ENCODE results near the gene PCCA.

PCCA gene

GRCh38 chr13:100440751-100441425 is 352.0 kb downstream of the PCCA start:
- Histone ChIP-seq H3K4me3 (ENCODE audit: low read depth, low read length) (no peak overlapping the region), H3K9ac (ENCODE audit: low read depth, low read length) (no peak overlapping the region; the same call in 1 of the 2 replicates), H3K4me1 (ENCODE audit: control insufficient read depth, insufficient read depth, low read length) (peaks cover 35% of the 10 kb centered on the region), H3K9me3 (ENCODE audit: control insufficient read depth, insufficient read depth, low read length) (no peaks in the 10 kb centered on the region), H3K27ac (ENCODE audit: low read depth, low read length) (peak overlapping the region; percentile 64), H3K36me3 (ENCODE audit: control insufficient read depth, insufficient read depth, low read length) (no peaks in the 10 kb centered on the region), H3K27me3 (ENCODE audit: control insufficient read depth, insufficient read depth, low read length) (no peaks in the 10 kb centered on the region)

- Histone ChIP-seq H3K4me3 (ENCODE audit: low read depth, low read length) (no peak overlapping the region), H3K27ac (ENCODE audit: low read depth, low read length) (no peak overlapping the region), H3K36me3 (ENCODE audit: control insufficient read depth, insufficient read depth, low read length) (no peaks in the 10 kb centered on the region), H3K9me3 (ENCODE audit: control insufficient read depth, insufficient read depth, low read length) (no peaks in the 10 kb centered on the region), H3K27me3 (ENCODE audit: control insufficient read depth, insufficient read depth, low read length) (no peaks in the 10 kb centered on the region), H3K4me1 (ENCODE audit: control insufficient read depth, insufficient read depth, low read length) (peaks cover 35% of the 10 kb centered on the region), H3K9ac (ENCODE audit: low read depth, low read length) (no peak overlapping the region)
These were observed 353.4 kb downstream of the PCCA start for GRCh38 chr13:100442095-100442832.

DNA sequence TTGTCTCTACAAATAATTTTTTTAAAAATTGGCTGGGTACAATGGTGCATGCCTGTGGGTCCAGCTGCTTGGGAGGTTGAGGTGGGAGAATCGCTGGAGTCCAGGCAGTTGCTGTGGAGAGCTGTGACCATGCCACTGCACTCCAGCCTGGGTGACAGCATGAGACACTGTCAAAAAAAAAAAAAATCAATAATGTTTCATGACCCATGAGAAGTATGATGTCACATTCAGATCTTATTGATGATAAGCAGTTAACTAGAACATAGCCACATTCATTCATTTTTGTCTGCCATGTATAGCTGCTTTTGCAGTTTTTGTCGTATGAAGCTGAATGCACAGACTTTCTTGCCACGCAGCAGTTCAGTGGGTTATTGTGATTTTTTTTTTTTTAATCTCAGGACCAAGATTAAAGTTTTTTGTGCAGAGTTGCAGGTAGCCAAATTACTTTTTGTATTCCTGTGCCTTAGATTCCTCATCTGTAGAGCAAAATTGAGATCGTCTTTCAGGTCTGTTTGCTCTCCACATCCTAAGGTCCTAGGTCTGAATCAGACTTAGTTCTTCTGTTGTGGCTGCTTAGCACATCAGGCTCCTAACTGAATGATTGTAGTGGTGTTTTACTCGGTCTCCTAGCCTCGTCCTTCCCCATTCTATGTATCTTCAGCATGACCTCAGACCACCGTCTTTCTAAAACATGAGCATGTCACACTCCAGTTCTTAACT is 354.5 kb downstream of the PCCA start:
- H3K9ac ChIP-seq (ENCODE audit: low read depth, low read length), result no peak overlapping the region
- H3K4me1 ChIP-seq (ENCODE audit: control insufficient read depth, insufficient read depth, low read length), result peaks cover 32% of the 10 kb centered on the region
- no peaks in the 10 kb centered on the region for H3K36me3 ChIP-seq (ENCODE audit: control insufficient read depth, insufficient read depth, low read length)
- no peak overlapping the region for H3K4me3 ChIP-seq (ENCODE audit: low read depth, low read length)
- no peak overlapping the region for H3K27ac ChIP-seq (ENCODE audit: low read depth, low read length)
- no peaks in the 10 kb centered on the region for H3K27me3 ChIP-seq (ENCODE audit: control insufficient read depth, insufficient read depth, low read length)
- H3K9me3 ChIP-seq (ENCODE audit: control insufficient read depth, insufficient read depth, low read length), result no peaks in the 10 kb centered on the region

DNA sequence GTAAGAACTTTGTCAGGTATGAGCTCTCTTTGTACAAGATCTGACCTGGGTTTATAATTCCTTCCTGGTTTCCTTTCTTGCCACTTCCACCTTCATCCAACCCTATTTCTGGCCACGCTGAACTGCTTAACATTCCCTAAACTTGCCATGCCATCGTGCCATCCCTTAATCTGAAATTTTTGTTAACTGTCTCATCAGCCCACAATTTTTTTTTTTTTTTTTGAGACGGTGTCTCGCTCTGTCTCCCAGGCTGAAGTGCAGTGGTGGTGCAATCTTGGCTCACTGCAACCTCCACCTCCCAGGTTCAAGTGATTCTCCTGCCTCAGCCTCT is 355.1 kb downstream of the PCCA start:
- no peak overlapping the region for H3K27ac ChIP-seq (ENCODE audit: low read depth, low read length)
- no peak overlapping the region for H3K4me3 ChIP-seq (ENCODE audit: low read depth, low read length)
- no peaks in the 10 kb centered on the region for H3K36me3 ChIP-seq (ENCODE audit: control insufficient read depth, insufficient read depth, low read length)
- no peaks in the 10 kb centered on the region for H3K9me3 ChIP-seq (ENCODE audit: control insufficient read depth, insufficient read depth, low read length)
- peaks cover 27% of the 10 kb centered on the region for H3K4me1 ChIP-seq (ENCODE audit: control insufficient read depth, insufficient read depth, low read length)
- no peaks in the 10 kb centered on the region for H3K27me3 ChIP-seq (ENCODE audit: control insufficient read depth, insufficient read depth, low read length)
- H3K9ac ChIP-seq (ENCODE audit: low read depth, low read length), result no peak overlapping the region

GRCh38 chr13:100447831-100448230 is 358.9 kb downstream of the PCCA start:
- Histone ChIP-seq H3K4me1 (ENCODE audit: control insufficient read depth, insufficient read depth, low read length) (no peaks in the 10 kb centered on the region), H3K27ac (ENCODE audit: low read depth, low read length) (no peak overlapping the region), H3K9ac (ENCODE audit: low read depth, low read length) (no peak overlapping the region), H3K9me3 (ENCODE audit: control insufficient read depth, insufficient read depth, low read length) (no peaks in the 10 kb centered on the region), H3K36me3 (ENCODE audit: control insufficient read depth, insufficient read depth, low read length) (0 out of 2 replicates have a peak, but pooled peaks cover 2% of the 10 kb centered on the region), H3K27me3 (ENCODE audit: control insufficient read depth, insufficient read depth, low read length) (no peaks in the 10 kb centered on the region), H3K4me3 (ENCODE audit: low read depth, low read length) (no peak overlapping the region)

DNA sequence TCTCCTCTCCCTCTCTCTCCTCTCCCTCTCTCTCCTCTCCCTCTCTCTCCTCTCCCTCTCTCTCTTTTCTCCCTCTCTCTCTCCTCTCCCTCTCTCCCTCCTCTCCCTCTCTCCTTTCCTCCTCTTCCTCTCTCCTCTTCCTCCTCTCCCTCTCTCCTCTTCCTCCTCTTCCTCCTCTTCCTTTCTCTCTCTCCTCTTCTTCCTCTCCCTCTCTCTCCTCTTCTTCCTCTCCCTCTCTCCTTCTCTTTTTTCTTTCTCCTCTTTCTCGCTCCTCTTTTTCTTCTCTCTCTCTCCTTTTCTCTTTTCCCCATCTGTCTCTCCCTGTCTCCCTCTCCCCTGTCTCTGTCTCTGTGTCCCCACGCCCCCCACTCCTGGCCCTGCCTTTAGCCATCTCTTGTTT is 363.0 kb downstream of the PCCA start:
- Histone ChIP-seq H3K4me1 (ENCODE audit: control insufficient read depth, insufficient read depth, low read length) (no peaks in the 10 kb centered on the region), H3K27ac (ENCODE audit: low read depth, low read length) (no peak overlapping the region), H3K36me3 (ENCODE audit: control insufficient read depth, insufficient read depth, low read length) (0 out of 2 replicates have a peak, but pooled peaks cover 2% of the 10 kb centered on the region), H3K9ac (ENCODE audit: low read depth, low read length) (no peak overlapping the region), H3K4me3 (ENCODE audit: low read depth, low read length) (no peak overlapping the region), H3K27me3 (ENCODE audit: control insufficient read depth, insufficient read depth, low read length) (no peaks in the 10 kb centered on the region), H3K9me3 (ENCODE audit: control insufficient read depth, insufficient read depth, low read length) (no peaks in the 10 kb centered on the region)

- H3K27me3 ChIP-seq (ENCODE audit: control insufficient read depth, insufficient read depth, low read length), result no peaks in the 10 kb centered on the region
- no peak overlapping the region for H3K27ac ChIP-seq (ENCODE audit: low read depth, low read length)
- H3K9me3 ChIP-seq (ENCODE audit: control insufficient read depth, insufficient read depth, low read length), result no peaks in the 10 kb centered on the region
- H3K4me3 ChIP-seq (ENCODE audit: low read depth, low read length), result no peak overlapping the region
- H3K4me1 ChIP-seq (ENCODE audit: control insufficient read depth, insufficient read depth, low read length), result no peaks in the 10 kb centered on the region
- H3K9ac ChIP-seq (ENCODE audit: low read depth, low read length), result no peak overlapping the region
- H3K36me3 ChIP-seq (ENCODE audit: control insufficient read depth, insufficient read depth, low read length), result 0 out of 2 replicates have a peak, but pooled peaks cover 2% of the 10 kb centered on the region
These were observed 366.0 kb downstream of the PCCA start for GRCh38 chr13:100454876-100455275.

DNA sequence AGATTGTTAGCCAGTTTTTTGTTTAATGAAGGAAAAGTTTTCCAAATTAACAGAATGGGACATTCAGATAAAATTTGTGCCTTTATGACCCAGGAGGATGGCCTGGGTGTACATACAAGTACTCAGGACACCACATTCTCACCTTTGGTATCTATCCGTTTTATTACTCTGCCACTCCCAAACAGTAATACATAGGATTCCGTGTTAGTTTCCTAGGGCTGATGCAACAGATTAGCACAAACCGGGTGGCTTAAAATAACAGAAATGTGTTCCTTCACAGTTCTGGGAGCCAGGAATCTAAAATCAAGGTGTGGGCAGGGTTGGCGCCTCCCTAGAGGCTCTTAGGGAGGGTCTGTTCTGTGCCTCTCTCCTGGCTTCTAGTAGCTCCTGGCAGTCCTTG is 369.8 kb downstream of the PCCA start:
- no peaks in the 10 kb centered on the region for H3K36me3 ChIP-seq (ENCODE audit: control insufficient read depth, insufficient read depth, low read length)
- H3K27me3 ChIP-seq (ENCODE audit: control insufficient read depth, insufficient read depth, low read length), result no peaks in the 10 kb centered on the region
- H3K9me3 ChIP-seq (ENCODE audit: control insufficient read depth, insufficient read depth, low read length), result no peaks in the 10 kb centered on the region
- no peak overlapping the region for H3K27ac ChIP-seq (ENCODE audit: low read depth, low read length)
- peaks cover 20% of the 10 kb centered on the region for H3K4me1 ChIP-seq (ENCODE audit: control insufficient read depth, insufficient read depth, low read length)
- no peak overlapping the region for H3K9ac ChIP-seq (ENCODE audit: low read depth, low read length)
- no peak overlapping the region for H3K4me3 ChIP-seq (ENCODE audit: low read depth, low read length)

DNA sequence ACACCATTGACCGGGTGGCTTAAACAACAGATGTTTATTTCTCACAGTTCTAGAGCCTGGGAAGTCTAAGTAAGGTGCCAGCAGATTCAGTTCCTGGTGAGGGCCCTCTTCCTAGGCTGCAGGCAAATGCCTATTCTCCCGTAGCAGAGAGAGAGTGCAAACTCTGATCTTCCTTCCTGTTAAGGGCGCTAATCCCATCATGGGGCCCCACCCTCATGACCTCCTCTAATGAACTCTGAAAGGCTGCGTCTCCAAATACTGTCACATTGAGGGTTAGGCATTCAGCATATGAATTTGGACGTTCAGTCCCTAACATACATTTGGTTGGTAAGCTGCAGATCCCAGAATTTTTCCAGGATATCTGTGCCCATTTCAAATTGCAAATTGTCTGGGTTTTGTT is 370.9 kb downstream of the PCCA start:
- Histone ChIP-seq H3K27ac (ENCODE audit: low read depth, low read length) (no peak overlapping the region), H3K9ac (ENCODE audit: low read depth, low read length) (no peak overlapping the region), H3K9me3 (ENCODE audit: control insufficient read depth, insufficient read depth, low read length) (no peaks in the 10 kb centered on the region), H3K4me3 (ENCODE audit: low read depth, low read length) (no peak overlapping the region), H3K27me3 (ENCODE audit: control insufficient read depth, insufficient read depth, low read length) (no peaks in the 10 kb centered on the region), H3K36me3 (ENCODE audit: control insufficient read depth, insufficient read depth, low read length) (no peaks in the 10 kb centered on the region), H3K4me1 (ENCODE audit: control insufficient read depth, insufficient read depth, low read length) (peaks cover 30% of the 10 kb centered on the region)

- no peak overlapping the region for H3K4me3 ChIP-seq (ENCODE audit: low read depth, low read length)
- no peak overlapping the region for H3K27ac ChIP-seq (ENCODE audit: low read depth, low read length)
- no peaks in the 10 kb centered on the region for H3K9me3 ChIP-seq (ENCODE audit: control insufficient read depth, insufficient read depth, low read length)
- peaks cover 30% of the 10 kb centered on the region for H3K4me1 ChIP-seq (ENCODE audit: control insufficient read depth, insufficient read depth, low read length)
- no peaks in the 10 kb centered on the region for H3K27me3 ChIP-seq (ENCODE audit: control insufficient read depth, insufficient read depth, low read length)
- no peaks in the 10 kb centered on the region for H3K36me3 ChIP-seq (ENCODE audit: control insufficient read depth, insufficient read depth, low read length)
- H3K9ac ChIP-seq (ENCODE audit: low read depth, low read length), result no peak overlapping the region
These were observed 371.4 kb downstream of the PCCA start for GRCh38 chr13:100460266-100460665.

GRCh38 chr13:100460791-100461190 is 371.9 kb downstream of the PCCA start:
- H3K4me1 ChIP-seq (ENCODE audit: control insufficient read depth, insufficient read depth, low read length), result peaks cover 30% of the 10 kb centered on the region
- H3K36me3 ChIP-seq (ENCODE audit: control insufficient read depth, insufficient read depth, low read length), result no peaks in the 10 kb centered on the region
- H3K27me3 ChIP-seq (ENCODE audit: control insufficient read depth, insufficient read depth, low read length), result no peaks in the 10 kb centered on the region
- no peak overlapping the region for H3K27ac ChIP-seq (ENCODE audit: low read depth, low read length)
- H3K4me3 ChIP-seq (ENCODE audit: low read depth, low read length), result no peak overlapping the region
- no peak overlapping the region for H3K9ac ChIP-seq (ENCODE audit: low read depth, low read length)
- H3K9me3 ChIP-seq (ENCODE audit: control insufficient read depth, insufficient read depth, low read length), result no peaks in the 10 kb centered on the region

Measured in HUES48 (cell line).